Measurements from ENCODE around the gene SH2D1B.
A peak's percentile ranks its signal among the peaks of the same experiment; 100 is the strongest.
"Not testable (repeated sequence)": the region's sequence is repeated elsewhere in the genome, so short reads cannot be mapped to it uniquely, and the experiment has no call there.

SH2D1B gene

GRCh38 chr1:162367772-162368171 is 44.2 kb downstream of the SH2D1B start:
- H3K4me3 ChIP-seq (ENCODE audit: low read length), result no peak overlapping the region
- no peak for DNase-seq (ENCODE audit: low read depth, low spot score)

- no peak overlapping the region for H3K4me3 ChIP-seq (ENCODE audit: low read length)
Observed at GRCh38 chr1:162367073-162367472, 44.9 kb downstream of the SH2D1B start.

GRCh38 chr1:162366671-162367070 is 45.3 kb downstream of the SH2D1B start:
- H3K4me3 ChIP-seq (ENCODE audit: low read length), result no peak overlapping the region
- DNase-seq (ENCODE audit: low read depth, low spot score), result no peak

More at GRCh38 chr1:162367073-162367472, 44.9 kb downstream of the SH2D1B start:
- no peak for DNase-seq (ENCODE audit: low read depth, low spot score)

GRCh38 chr1:162366149-162366548 is 45.8 kb downstream of the SH2D1B start:
- DNase-seq (ENCODE audit: low read depth, low spot score), result no peak
- H3K4me3 ChIP-seq (ENCODE audit: low read length), result no peak overlapping the region

- no peak overlapping the region for H3K4me3 ChIP-seq (ENCODE audit: low read length)
- DNase-seq (ENCODE audit: low read depth, low spot score), result no peak
Observed at GRCh38 chr1:162365284-162366020, 46.5 kb downstream of the SH2D1B start.

GRCh38 chr1:162364498-162364897 is 47.4 kb downstream of the SH2D1B start:
- DNase-seq (ENCODE audit: low read depth, low spot score), result no peak
- no peak overlapping the region for H3K4me3 ChIP-seq (ENCODE audit: low read length)

GRCh38 chr1:162363823-162364222 is 48.1 kb downstream of the SH2D1B start:
- H3K4me3 ChIP-seq (ENCODE audit: low read length), result no peak overlapping the region
- no peak for DNase-seq (ENCODE audit: low read depth, low spot score)

- DNase-seq (ENCODE audit: low read depth, low spot score), result no peak
- no peak overlapping the region for H3K4me3 ChIP-seq (ENCODE audit: low read length)
Observed at GRCh38 chr1:162361349-162361748, 50.6 kb downstream of the SH2D1B start.

GRCh38 chr1:162360874-162361260 is 51.1 kb downstream of the SH2D1B start:
- DNase-seq (ENCODE audit: low read depth, low spot score), result no peak
- H3K4me3 ChIP-seq (ENCODE audit: low read length), result no peak overlapping the region

- H3K4me3 ChIP-seq (ENCODE audit: low read length), result no peak overlapping the region
- no peak for DNase-seq (ENCODE audit: low read depth, low spot score)
Observed at GRCh38 chr1:162360237-162360873, 51.6 kb downstream of the SH2D1B start.

- no peak for DNase-seq (ENCODE audit: low read depth, low spot score)
- no peak overlapping the region for H3K4me3 ChIP-seq (ENCODE audit: low read length)
Observed at GRCh38 chr1:162359523-162360236, 52.3 kb downstream of the SH2D1B start.

- H3K4me3 ChIP-seq (ENCODE audit: low read length), result no peak overlapping the region
- DNase-seq (ENCODE audit: low read depth, low spot score), result no peak
Observed at GRCh38 chr1:162358928-162359327, 53.0 kb downstream of the SH2D1B start.

GRCh38 chr1:162357681-162358266 is 54.2 kb downstream of the SH2D1B start:
- DNase-seq (ENCODE audit: low read depth, low spot score), result peak; percentile 12
- no peak overlapping the region for H3K4me3 ChIP-seq (ENCODE audit: low read length)

GRCh38 chr1:162353702-162354101 is 58.2 kb downstream of the SH2D1B start:
- no peak overlapping the region for H3K4me3 ChIP-seq (ENCODE audit: low read length)
- no peak for DNase-seq (ENCODE audit: low read depth, low spot score)

GRCh38 chr1:162353078-162353477 is 58.9 kb downstream of the SH2D1B start:
- DNase-seq (ENCODE audit: low read depth, low spot score), result no peak
- no peak overlapping the region for H3K4me3 ChIP-seq (ENCODE audit: low read length)

- not testable (repeated sequence) for H3K4me3 ChIP-seq (ENCODE audit: low read length); DNase-seq (ENCODE audit: low read depth, low spot score)
Observed at GRCh38 chr1:162351874-162352273, 60.1 kb downstream of the SH2D1B start.

- DNase-seq (ENCODE audit: low read depth, low spot score), result no peak
- no peak overlapping the region for H3K4me3 ChIP-seq (ENCODE audit: low read length)
Observed at GRCh38 chr1:162351246-162351842, 60.6 kb downstream of the SH2D1B start.

- H3K4me3 ChIP-seq (ENCODE audit: low read length), result no peak overlapping the region
- DNase-seq (ENCODE audit: low read depth, low spot score), result no peak
Observed at GRCh38 chr1:162349635-162350330, 62.2 kb downstream of the SH2D1B start.

GRCh38 chr1:162347281-162347680 is 64.7 kb downstream of the SH2D1B start:
- H3K4me3 ChIP-seq (ENCODE audit: low read length), result no peak overlapping the region
- no peak for DNase-seq (ENCODE audit: low read depth, low spot score)
